ENCODE measurements around the gene NFATC2.
"Not testable (repeated sequence)": the region's sequence is repeated elsewhere in the genome, so short reads cannot be mapped to it uniquely, and the experiment has no call there.

Gene NFATC2

DNA sequence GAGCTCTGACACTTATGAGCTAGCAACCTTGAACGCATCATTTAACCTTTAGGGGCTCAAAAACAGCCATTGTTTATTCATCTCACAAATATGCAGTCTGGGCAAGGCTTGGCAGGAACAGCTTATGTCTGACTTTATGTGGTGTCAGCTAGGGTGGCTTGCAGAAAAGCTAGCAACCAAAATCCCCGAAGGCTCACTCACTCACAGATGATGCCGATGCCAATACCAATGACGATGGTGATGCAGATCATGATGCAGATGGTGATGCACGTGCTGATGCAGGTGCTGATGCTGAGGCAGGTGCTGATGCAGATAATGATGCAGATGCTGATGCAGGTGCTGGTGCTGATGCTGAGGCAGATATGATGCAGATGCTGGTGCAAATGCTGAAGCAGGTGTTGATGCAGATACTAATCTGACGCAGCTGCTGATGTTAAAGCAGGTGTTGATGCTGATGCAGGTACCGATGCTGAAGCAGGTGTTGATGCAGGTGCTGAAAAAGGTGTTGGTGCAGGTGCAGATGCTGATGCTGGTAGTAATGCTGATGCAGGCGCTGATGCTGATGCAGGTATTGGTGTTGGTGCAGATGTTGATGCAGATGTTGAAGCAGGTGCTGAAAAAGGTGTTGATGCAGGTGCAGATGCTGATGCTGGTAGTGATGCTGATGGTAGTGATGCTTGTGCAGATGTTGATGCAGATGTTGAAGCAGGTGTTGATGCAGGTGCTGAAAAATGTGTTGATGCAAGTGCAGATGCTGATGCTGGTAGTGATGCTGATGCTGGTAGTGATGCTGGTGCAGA is 195.6 kb downstream of the NFATC2 start:
- DNase-seq = no peak

DNA sequence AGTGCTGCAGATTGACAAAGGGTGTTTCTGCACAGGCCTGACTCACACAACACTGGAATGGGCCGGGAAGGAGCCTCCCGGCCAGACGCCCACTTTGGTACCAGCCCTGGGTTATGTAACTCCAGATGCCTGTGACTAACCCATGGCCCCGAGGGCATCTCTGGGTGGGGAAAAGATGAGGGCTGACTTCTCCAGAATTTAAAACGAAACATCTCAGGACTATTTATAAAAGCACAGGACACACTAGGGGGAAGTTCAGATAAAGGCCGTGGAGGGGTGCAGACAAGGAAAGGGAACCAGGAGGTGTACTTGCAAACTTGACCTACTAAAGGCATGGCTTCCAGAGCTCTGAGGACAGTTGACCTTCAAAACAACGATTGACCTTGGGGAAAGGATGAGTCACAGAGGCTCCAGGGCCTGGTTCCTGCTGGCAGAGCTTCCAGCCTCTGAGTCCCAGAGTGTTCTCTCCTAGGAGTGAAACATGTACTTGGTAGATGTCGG is 196.9 kb downstream of the NFATC2 start:
- no peak for DNase-seq

GRCh38 chr20:51343802-51344201 is 198.7 kb downstream of the NFATC2 start:
- not testable (repeated sequence) for DNase-seq

DNA sequence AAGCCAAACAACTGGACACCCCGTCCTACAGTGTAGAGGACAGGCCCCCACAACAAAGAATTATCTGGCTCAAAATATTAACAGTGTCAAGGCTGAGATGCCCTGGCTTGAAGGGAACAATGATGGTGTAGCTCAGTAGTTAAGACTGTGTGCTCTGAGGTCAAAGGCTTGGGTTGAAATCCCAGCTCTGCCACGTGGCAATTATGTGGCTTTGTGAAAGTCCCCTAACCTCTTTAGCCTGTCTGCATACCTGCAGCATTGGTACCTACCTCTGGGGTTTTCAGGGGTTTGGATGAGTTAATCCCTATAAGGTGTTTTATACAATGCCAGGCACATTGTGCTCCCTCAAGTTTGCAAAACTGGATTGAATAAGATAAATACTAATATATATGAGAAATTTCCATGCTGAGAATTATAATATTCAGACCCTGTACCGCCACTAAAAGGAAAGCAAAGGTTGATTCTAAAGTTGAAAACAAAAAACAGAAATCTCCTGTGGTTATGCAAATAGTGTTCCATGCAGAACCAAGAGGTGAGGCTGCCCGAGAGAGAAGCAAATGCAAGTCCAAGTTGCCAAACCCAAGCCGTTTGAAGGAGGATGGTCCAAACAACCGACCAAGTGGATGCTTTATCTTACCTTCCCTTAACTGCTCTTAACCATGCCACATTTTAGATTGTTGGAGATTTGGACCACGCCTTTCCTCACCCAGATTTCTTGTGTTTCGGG is 199.8 kb downstream of the NFATC2 start:
- no peak for DNase-seq

DNA sequence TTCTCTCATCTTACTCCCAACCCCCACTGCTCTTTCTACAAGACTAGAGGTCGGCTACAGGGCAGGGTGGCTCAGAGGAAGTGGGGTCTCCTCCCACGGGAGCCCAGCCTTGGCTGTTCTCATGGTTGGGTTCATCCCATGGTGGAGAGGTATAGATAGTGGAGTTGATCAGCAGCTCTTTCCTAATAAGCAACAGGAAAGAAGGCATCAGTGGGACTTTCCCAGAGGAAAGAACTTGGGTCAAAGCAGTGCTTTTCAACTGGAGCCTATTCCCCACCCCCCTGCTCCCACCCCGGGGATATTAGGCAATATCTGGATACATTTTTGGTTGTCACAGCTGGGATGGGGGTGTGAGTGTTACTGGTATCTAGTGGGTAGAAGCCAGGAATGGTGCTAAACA is 200.9 kb downstream of the NFATC2 start:
- no peak for DNase-seq

DNA sequence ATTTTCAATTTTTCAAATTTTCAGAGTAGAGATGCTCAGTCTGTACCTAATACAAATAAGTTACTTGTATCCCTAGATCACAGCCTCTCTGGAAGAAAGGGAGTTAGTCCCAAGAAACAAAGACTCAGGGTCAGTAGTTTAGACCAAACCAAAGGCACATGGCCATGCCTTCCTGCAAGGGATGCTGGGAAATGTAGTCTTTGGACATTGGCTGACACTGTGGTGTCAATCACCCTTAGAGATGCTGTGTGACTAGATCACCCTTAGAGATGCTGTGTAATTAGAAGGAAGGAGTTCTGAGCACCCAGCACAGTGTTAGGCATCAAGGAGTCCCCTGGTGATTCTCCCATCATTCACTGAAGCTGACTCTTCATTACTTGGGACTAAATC is 202.1 kb downstream of the NFATC2 start:
- DNase-seq = no peak

- DNase-seq = no peak
These were observed 202.6 kb downstream of the NFATC2 start for GRCh38 chr20:51339721-51340450.

GRCh38 chr20:51338692-51339440 is 203.7 kb downstream of the NFATC2 start:
- DNase-seq = no peak

- DNase-seq = no peak
These were observed 205.3 kb downstream of the NFATC2 start for GRCh38 chr20:51337126-51337805.
